ENCODE data around the gene COL25A1.

The COL25A1 gene

DNA sequence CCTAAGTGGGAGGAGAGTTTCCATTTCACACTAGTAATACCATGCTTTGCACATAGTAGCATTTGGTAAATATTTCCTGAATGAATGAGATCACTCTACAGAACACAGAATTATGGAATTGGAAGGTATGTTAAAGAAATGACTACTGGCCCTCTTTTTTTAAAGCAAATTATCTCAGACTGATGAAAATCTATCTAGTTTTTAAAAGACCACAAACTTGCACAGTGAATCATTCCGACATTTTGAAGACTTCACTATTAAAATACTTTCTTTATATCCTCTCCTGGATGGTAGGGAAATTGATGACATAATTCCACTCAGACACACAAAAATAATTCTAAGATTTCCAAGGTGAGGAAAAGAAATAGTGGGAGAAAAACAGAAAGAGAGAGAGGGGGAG, 471.2 kb downstream of the COL25A1 start:
- no peak for DNase-seq (ENCODE audit: low read depth in 2 of 2, low spot score in 1 of 2)

DNA sequence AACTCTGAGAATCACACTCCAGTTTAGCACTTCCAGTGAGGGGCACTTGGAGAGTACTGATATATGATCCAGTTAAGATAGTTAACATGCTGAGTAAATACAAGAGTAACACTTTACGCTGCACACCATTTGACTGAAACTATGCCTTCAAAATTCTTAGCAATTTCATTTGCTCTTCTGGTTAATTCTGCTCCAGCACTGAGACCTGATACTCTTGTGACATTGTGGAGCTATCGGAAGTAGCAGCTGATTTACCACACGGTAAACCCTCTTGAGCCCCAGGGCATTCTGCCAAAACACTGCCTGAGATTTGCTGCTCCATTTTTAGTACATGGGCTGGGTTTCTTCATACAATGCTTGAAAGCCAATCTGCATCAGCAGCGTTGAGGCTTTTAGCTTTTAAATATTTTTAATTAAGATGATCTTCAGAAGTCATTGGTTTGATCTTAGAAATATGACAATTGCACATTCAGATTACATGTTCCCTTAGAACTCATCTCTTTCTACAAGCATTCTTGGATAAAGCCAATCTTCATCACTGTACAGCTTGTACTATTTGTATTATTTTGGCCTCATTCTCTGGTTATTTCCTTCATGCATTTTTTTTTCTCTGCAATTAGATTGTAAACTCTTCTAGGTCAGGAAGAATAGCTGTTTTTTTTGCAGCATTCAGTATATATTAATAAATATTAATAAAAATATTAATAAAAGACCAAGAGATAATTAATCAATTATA, 471.8 kb downstream of the COL25A1 start:
- DNase-seq (ENCODE audit: low read depth in 2 of 2, low spot score in 1 of 2): no peak

DNA sequence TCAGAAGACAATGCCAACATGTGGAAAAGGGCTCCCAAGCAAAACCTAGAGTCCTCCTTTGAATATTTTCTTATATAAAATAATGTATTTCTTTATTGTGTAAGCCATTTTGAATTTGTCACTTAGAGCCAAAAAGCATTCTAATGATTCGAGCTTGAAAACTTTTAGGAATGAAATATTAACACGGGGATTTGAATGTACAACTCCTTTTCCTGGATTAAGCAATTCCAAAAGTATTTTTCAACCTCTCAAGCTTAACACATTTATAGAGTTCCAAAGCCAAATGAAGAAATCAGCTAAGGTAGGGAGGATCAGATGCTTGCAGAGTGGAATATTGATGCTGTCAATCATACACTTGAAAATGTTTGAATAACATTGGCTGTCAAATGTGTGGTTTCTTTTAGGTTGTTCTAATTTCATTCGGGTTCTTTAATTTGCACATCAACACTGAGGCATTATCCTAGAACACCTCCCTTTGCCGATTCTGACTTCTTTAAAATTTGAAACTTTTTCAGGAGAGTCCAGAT, 472.4 kb downstream of the COL25A1 start:
- no peak for DNase-seq (ENCODE audit: low read depth in 2 of 2, low spot score in 1 of 2)

DNA sequence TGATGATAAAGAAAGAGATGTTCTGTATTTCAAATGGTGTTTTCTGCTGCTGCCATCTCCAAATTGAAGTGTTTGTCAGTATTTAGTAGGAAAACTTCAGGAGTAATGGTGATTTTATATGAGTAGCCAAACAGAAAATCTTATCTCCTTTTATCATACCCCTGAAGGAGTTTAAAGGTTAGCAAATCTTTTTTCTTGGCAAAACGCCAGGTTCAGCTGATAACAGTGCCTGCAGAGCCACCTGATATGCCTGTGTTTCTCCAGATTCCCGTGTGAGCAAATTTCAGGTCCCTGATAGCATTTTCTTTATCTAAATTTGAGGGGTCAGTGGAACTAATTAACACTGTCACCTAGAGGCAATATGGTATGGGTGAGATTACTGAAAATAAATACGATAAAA, 473.8 kb downstream of the COL25A1 start:
- DNase-seq (ENCODE audit: low read depth in 2 of 2, low spot score in 1 of 2): no peak

DNA sequence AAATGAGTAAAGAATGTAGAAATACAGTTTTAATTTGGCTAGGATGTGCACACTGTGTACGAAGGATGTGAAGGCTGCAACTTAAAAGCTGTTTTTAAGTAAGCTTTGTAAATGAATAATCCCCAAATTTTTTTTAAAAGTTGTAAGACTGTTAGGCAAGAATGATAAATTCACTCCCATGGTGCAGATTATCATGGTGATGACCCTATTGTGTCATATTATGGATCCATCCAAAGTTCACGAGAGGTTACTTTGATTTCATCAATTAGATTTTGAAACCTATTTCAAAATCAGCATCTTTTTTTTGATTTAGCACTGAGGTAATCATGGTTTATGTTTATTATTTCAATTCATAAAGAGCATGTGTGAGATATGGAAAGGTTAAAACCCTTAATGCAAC, 476.7 kb downstream of the COL25A1 start:
- DNase-seq (ENCODE audit: low read depth in 2 of 2, low spot score in 1 of 2): no peak

DNA sequence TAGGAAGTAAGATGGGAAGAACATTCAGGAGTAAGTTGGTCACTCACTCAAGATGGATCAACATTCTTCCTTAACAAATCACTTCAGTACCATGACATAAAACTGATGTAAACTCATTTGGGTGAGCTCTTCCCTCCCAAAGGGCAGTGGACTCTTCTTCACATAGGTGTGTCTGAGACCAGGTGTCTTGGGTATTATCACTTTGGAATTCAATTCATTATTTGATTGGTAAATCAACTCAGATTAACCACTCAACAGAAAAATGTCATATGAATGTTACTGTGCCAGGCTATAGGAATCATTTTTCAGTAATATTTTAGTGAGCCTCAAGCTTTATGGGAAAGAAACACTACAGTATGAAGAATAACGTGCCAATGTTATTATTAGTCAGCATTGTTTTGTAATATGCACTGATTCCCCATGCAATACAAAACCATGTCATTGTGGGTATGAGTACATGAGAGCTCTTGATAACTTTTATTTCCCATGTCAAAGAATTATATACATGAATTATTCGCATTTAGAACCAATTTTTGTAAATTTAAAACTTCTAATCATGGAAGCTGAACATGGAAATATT, 481.0 kb downstream of the COL25A1 start:
- no peak for DNase-seq (ENCODE audit: low read depth in 2 of 2, low spot score in 1 of 2)

DNA sequence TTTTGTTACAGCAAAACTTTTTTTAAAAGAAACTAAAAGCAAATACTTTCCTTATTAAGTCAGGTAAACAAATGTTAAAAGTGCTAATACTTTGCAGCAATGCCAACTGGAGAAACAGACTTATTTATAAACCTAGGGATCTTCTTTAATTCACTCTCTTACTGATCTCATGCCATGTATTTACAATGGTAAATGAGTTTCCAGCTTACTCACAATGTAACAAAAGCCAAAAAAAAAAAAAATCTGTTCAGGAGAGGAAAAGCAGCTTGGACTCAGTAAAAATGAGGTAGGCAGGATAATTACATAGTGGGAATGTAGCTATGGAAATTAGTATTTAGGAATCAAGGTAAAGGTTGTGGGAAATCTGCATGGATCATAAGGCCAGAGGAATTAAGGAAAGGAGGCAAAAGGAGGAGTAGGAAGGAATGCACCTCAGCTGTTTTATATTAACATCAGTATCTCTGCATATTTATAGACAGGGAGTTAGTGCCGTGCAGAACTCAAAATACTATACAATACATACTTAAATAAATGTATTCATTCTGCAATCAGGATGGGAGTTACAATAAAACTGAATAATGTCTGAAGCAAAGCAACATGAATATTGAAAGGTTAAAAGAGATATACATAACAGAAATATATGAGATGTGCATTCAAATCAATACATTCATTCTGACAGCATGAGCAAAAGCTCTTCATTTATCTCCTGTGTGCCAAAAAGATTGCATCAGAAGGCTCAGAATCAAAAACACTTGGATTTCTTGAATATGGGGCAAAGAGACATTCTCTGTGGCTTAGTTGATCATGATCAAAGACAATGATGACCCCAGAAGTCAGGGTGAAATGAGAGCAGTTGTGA, 481.7 kb downstream of the COL25A1 start:
- no peak for DNase-seq (ENCODE audit: low read depth in 2 of 2, low spot score in 1 of 2)

DNA sequence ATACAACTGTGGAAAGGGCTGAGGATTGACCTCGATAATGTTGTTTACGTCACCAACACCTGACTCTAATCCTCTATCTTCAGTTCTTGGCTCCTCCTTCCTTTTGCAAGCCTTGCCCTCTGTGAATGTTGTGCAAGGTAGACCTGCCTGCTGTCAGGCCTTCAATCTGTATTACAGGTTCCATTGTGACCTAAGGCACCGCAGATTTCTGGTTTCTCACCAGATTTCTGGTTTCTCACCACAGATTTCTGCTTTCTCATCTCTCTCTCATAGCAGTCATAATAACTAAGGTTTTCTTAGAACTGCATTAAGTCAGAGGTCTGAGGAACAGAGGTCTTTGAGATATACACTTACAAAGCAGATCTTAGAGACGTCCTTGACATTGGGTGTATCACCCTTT, 488.1 kb downstream of the COL25A1 start:
- no peak for DNase-seq (ENCODE audit: low read depth in 2 of 2, low spot score in 1 of 2)

DNA sequence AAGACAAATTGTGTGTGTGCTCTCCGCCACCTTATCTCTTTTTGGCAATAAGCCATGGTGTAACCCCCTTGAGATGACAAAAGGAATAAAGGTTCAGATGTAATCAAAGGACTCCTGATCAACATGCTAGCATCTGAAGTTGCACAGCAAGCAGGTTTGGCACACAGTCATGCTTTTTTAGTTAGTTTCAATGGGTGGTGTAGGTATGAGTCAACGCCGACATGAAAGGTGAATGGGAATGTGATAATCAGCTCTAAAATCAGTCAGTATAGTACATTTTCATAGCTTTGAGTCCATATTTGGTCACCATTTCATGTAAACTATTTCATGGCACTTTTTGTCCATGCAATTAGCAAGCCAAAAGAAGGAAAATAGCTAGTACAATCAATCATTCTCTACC, 489.2 kb downstream of the COL25A1 start:
- DNase-seq (ENCODE audit: low read depth in 2 of 2, low spot score in 1 of 2): no peak

DNA sequence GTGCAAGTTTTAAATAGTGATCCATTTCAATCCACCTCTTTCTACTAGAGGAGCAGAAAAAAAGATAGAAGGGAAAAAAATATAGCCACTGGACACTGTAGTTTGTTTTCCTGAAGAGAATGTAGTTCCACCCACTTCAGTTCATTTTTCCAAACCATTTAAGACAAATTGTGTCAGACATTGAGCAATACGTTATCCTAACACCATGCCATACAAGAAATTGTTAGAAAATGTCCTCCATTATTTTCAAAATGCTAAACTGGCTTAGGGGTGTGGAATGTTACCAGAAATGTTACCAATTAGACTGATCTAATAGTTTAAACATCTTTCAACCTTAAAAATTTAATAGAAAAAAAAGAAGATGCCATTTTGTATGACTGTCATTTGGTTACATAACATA, 491.0 kb downstream of the COL25A1 start:
- no peak for DNase-seq (ENCODE audit: low read depth in 2 of 2, low spot score in 1 of 2)

DNA sequence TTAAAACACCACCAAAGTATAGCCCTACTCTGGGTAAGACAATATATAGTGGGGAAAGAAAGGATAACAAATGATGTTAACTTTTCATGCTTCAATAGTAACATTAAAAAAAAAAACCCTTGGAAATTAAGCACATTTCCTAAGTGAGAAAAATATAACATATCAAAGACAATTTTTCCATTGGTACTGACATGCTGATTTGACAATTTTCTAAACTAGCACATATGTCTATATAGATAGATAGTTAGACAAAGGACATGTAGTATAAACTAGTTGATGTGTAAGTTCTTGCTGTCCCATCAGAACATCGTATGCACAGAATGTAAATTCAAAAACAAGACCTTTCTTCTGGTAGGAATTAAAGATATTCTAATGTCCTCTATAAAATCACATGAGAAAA, 492.4 kb downstream of the COL25A1 start:
- DNase-seq (ENCODE audit: low read depth in 2 of 2, low spot score in 1 of 2): no peak

DNA sequence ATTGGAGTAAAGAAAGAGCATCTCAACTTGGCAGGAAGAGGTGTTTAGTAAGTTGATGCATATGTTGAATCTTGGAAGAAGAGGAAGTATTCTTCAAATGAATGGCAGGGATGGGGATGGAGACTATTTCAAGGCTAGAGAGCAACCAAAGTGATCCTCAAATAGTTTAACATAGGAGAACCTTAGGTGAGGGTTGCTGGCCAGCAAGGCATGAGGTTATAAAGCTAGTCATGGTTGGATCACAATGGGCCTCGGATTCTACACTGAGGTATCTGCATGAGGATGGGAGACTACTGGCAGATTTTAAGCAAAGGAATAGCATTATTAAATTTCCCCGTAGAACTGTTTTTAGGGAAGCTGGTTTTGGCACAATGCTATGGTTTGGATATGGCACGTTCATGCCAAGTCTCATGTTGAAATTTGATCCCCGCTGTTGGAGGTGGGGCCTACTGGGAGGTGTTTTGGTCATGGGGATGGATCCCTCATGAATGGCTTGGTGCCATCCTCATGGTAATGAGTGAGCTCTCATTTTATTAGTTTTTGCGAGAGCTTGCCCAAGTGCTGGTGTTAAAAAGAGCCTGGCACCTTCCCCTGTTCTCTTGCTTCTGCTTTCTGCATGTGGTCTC, 497.7 kb downstream of the COL25A1 start:
- no peak for DNase-seq (ENCODE audit: low read depth in 2 of 2, low spot score in 1 of 2)

DNA sequence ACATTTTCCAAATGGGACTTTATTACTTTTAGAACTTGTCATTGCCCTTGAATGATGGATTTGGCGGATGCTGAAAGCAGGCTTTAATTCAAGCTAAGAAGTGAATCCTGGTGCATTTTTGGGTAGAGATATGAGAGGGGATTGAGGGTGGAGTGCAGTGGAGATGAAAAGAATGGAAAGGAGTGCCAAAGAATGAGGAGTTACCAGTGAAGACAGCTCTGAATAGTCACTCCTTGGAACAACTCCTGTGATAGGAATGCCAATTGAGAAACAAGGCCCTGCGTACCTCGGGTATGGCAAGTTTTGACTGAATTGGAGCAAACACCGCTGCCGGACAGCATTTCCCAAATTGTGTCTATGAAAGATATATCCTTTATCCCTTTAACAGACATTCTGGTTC, 503.2 kb downstream of the COL25A1 start:
- no peak for DNase-seq (ENCODE audit: low read depth in 2 of 2, low spot score in 1 of 2)

DNA sequence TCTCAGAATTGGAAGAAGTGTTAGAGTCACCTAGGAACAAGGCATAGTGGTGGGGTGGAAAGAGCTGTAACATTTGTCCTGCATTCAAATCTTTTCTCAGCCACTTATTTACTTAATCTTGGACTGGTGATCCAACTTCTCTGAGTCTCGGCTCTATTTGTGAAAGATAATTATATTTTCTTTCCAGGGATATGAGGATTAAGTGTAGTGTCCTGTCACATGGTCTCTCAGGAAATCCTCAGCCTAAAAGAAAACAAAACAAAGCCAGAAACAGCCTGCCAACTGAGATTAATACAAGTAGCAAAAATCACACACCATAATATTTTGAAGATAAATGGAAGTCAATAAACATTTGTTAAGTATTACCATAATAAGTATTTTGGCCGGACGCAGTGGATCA, 506.3 kb downstream of the COL25A1 start:
- no peak for DNase-seq (ENCODE audit: low read depth in 2 of 2, low spot score in 1 of 2)

DNA sequence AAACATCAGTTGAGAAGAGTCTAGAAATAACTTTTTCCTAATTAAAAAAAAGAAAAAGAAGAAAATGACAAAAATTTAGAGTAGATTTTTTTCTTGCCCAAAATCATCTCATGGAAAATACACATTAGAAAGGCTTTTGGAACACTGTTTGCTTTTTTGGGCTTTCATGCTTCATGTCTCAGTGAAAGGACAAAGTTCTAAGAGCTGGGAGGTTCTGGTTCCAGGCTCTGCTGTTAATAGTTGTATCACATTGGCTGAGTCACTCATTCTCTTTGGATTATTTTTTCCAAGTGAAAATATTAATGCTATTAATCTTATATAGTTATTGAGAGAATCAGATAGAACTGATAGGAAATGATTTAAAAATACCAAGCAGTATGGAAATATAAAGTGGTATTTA, 506.7 kb downstream of the COL25A1 start:
- DNase-seq (ENCODE audit: low read depth in 2 of 2, low spot score in 1 of 2): no peak

DNA sequence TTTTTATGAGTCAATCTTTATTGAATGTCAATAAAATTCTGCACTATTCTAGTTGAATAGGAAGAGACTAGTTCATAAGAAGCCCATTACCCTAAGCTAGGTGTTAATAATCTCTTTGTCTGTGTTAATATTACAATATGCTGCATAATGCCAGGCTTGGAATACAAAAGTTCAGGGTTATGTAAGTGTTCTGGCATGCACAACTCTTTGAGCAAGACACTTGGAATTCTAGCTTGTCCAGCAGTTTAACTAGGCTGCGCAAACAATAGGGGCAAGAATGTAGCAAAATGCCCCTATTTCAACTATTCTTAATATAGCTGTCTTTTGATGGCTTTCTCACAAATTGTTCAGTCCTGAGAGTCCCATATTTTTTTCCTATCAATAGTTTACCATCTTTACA, 508.3 kb downstream of the COL25A1 start:
- DNase-seq (ENCODE audit: low read depth in 2 of 2, low spot score in 1 of 2): no peak

DNA sequence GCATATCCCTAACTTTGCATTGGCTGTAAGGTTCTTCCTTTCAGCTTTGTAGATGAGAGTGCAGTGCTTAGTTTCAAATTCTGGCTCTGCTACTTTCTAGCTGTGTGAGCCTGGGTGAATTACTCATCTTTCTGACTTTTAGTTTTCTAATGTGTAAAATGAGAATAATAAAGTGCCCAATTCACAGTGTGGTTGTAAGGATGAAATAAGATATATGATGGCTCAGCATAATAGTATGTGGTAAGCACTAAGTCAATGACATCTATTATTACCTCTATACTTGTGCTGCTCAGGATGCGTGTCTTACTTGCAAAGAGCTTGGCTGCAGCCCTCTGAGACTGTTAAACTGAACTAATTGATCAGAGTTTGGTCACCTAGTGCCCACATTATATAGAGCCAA, 509.0 kb downstream of the COL25A1 start:
- no peak for DNase-seq (ENCODE audit: low read depth in 2 of 2, low spot score in 1 of 2)

DNA sequence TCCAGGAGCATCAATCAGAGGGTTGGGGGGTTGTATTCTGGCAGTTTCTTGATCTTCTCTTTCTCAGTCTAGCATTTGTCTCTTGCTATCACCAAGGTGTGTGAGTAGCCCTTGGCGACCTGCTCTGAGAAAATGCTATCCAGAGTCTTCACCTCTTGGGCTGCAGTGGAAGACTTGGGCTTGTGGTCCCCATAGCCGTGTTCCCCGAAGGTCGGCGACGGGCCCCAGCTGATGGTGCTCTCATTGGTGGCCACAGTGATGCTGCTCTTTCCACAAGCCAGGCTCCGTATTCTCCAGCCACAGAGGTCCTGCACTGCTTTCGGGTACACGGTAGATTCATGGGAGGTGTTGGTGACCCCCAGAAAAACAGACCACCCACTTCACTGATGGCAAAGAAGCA, 513.7 kb downstream of the COL25A1 start:
- DNase-seq (ENCODE audit: low read depth in 2 of 2, low spot score in 1 of 2): no peak

DNA sequence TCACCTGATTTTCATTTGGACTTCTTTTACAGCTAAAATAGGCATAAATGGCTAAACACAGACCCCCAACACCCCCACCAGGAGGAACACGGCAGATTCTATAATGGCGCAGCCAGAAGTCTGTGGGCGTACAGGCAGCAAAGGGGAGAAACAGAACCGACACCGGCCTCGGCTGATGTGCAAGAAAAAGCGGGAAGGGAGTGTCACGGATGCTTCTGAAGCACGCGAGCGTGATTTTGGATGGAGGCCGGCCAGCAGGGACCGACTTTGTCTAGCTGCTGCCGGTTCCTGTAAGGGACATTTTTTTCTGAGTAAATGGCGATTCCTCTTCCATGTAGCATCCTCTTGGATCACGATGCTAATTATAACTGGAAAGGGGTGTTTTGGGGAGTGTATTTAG, 514.7 kb downstream of the COL25A1 start:
- DNase-seq (ENCODE audit: low read depth in 2 of 2, low spot score in 1 of 2): no peak

DNA sequence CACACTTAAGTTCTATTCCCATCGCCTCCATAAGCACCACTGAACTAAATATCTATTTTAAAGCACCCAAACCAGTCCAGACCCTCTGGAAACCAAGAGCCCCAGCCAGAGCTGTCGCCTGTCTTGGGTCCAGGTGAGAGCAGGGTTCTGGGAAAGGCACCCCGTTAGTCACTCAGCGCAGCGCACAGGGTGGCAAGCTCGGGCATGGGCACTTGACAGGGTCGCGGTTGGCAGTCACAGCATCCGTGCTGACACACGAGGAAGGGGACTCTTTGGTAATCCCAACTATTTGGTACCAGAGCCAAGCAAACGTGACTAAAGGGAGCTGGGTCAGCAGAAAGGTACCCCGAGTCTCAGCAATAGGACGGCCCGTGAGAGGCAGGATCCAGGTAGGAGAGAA, 515.4 kb downstream of the COL25A1 start:
- DNase-seq (ENCODE audit: low read depth in 2 of 2, low spot score in 1 of 2): no peak

DNA sequence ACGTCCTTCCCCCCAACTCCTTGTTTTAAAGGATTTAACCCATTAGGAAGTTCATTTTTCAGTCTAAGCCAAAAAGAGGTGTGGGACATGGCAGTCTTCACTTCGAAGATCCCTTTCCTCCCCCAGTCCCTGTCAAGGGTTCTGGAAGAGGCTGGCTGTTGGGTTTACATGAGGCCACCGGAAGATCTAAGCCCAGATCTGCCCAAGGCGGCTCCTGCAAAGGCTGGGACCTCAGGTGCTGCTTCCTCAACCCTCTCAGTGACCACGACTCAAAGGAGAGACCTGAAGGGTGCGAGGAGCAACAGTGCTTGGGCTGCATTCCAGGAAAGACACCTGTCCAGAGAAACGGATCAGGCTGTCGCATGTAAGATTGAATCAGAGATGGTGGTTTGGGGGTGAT, 516.1 kb downstream of the COL25A1 start:
- no peak for DNase-seq (ENCODE audit: low read depth in 2 of 2, low spot score in 1 of 2)

Data from stimulated activated CD8-positive, alpha-beta memory T cell treated with anti-CD3 and anti-CD28 coated beads, Interleukin-4, amount 100 ng/mL, for 1 hour (primary cell).